Measurements from ENCODE around the gene NFATC1.

Gene NFATC1

DNA sequence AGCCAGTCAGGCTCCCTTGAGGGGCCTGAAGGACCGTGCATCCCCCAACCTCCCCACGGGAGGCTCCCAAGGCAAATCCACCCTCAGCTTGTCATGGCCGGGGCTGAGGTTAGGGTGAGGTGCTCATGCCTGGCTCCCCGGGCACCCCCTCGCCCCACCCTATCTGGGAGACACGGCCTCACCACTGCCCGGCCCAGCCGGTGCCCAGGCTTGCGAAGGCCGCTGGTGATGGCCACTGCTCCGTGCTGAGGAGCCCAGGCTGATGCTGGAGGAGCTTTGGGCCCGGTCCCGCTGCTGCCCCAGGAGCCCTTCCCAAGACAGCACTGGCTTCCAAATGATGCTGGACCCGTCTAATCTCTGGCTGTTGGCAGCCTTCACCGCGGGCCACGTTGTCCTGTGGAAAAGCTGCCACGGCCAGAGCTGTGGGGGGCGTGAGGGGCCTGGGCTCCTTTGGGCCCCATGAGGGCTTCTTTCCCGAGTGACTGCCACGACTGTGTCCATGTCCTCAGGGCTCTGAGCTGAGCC, 148.2 kb downstream of the NFATC1 start:
- DNase-seq (ENCODE audit: low spot score), result no peak

GRCh38 chr18:79544386-79544963, 148.7 kb downstream of the NFATC1 start:
- no peak for DNase-seq (ENCODE audit: low spot score)
- in situ Hi-C loops (cut with MboI; ENCODE audit: low sequenced_read_pairs, unreplicated experiment), result no loop called here
- TF ChIP-seq, protein P1, sequence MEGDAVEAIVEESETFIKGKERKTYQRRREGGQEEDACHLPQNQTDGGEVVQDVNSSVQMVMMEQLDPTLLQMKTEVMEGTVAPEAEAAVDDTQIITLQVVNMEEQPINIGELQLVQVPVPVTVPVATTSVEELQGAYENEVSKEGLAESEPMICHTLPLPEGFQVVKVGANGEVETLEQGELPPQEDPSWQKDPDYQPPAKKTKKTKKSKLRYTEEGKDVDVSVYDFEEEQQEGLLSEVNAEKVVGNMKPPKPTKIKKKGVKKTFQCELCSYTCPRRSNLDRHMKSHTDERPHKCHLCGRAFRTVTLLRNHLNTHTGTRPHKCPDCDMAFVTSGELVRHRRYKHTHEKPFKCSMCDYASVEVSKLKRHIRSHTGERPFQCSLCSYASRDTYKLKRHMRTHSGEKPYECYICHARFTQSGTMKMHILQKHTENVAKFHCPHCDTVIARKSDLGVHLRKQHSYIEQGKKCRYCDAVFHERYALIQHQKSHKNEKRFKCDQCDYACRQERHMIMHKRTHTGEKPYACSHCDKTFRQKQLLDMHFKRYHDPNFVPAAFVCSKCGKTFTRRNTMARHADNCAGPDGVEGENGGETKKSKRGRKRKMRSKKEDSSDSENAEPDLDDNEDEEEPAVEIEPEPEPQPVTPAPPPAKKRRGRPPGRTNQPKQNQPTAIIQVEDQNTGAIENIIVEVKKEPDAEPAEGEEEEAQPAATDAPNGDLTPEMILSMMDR (IDR thresholded peaks at IDR 0.05; ENCODE audit: borderline replicate concordance, control extremely low read depth, extremely low read depth, insufficient read depth, missing control alignments), result no peak

More for the DNA sequence above, 148.2 kb downstream of the NFATC1 start:
- in situ Hi-C loops (cut with MboI; ENCODE audit: low sequenced_read_pairs, unreplicated experiment), result no loop called here
- TF ChIP-seq, protein P1 (IDR thresholded peaks at IDR 0.05; ENCODE audit: borderline replicate concordance, control extremely low read depth, extremely low read depth, insufficient read depth, missing control alignments), result no peak

DNA sequence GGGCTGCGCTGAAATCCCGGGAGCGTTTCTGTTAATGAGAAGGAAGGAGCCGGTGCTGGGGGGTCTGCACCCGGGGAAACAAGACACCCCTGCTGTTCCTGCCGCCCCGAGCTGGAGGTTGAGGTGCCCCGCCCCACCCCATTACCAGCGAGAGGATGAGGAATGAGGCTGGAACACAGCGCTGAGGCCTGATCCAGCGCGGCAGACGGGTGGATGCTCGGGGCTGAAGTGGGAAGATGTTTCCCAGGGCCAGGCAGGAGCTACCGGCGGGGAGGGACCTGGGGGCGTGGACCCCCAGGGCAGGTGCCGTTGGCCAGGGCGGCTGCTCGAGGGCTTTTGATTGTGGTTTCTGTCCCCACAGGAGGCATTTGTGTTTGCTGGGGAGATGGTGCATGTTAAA, 149.5 kb downstream of the NFATC1 start:
- in situ Hi-C loops (cut with MboI; ENCODE audit: low sequenced_read_pairs, unreplicated experiment), result no loop called here
- DNase-seq (ENCODE audit: low spot score), result no peak
- TF ChIP-seq, protein P1 (IDR thresholded peaks at IDR 0.05; ENCODE audit: borderline replicate concordance, control extremely low read depth, extremely low read depth, insufficient read depth, missing control alignments), result no peak

GRCh38 chr18:79545736-79546171, 150.0 kb downstream of the NFATC1 start:
- DNase-seq (ENCODE audit: low spot score), result no peak
- TF ChIP-seq, protein P1 (IDR thresholded peaks at IDR 0.05; ENCODE audit: borderline replicate concordance, control extremely low read depth, extremely low read depth, insufficient read depth, missing control alignments), result no peak
- in situ Hi-C loops (cut with MboI; ENCODE audit: low sequenced_read_pairs, unreplicated experiment), result no loop called here

DNA sequence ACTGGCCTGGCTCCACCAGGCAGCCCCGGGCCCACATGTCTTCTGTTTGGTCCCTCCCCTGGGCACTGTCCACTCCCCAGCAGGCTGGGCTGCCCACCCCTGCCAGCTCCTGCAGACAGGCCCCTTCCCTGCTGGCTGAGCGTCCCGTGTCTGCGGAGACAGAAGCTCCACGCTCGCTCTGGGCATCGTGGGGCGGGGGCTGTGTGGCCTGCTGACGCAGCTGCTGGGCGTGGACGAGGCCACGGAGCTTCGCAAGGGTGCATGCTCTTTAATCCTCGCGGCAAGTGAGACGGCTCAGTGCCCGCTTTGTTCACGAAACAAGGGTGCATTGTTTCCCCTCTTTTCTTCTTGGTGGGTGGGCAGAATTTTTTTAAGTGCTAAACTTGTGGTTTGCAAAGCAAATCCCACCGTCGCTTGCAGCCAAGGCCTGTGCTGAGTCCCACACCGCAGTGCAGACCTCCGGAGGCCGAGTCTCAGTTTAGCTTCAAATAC, 151.1 kb downstream of the NFATC1 start:
- TF ChIP-seq, protein P1 (IDR thresholded peaks at IDR 0.05; ENCODE audit: borderline replicate concordance, control extremely low read depth, extremely low read depth, insufficient read depth, missing control alignments), result no peak
- no peak for DNase-seq (ENCODE audit: low spot score)
- in situ Hi-C loops (cut with MboI; ENCODE audit: low sequenced_read_pairs, unreplicated experiment), result no loop called here

GRCh38 chr18:79547413-79548076, 151.8 kb downstream of the NFATC1 start:
- TF ChIP-seq, protein P1 (IDR thresholded peaks at IDR 0.05; ENCODE audit: borderline replicate concordance, control extremely low read depth, extremely low read depth, insufficient read depth, missing control alignments), result no peak
- in situ Hi-C loops (cut with MboI; ENCODE audit: low sequenced_read_pairs, unreplicated experiment), result no loop called here
- no peak for DNase-seq (ENCODE audit: low spot score)

All from GM13976 (cell line).